SU-DHL-6 (cell line): Measurements from ENCODE around the gene CLEC16A.

ENCODE experiments used
- H2AFZ ChIP-seq: fragments of 200-600 bp; sonication (generic); 2 replicates; pipeline ENCODE4 v1.6.1; 2014; ENCODE audit warnings: low read depth, mild to moderate bottlenecking, moderate library complexity, mixed read lengths, antibody characterized with exemption, low read length; ENCODE audit not compliant: severe bottlenecking
- H3F3A ChIP-seq: fragments of 200-600 bp; shearing (Covaris generic); 2 replicates; pipeline ENCODE4 v1.6.0; 2016; ENCODE audit warnings: antibody characterized with exemption, mild to moderate bottlenecking; ENCODE audit not compliant: insufficient read depth
- H3K27ac ChIP-seq: fragments of 200-600 bp; sonication (generic); 2 replicates; pipeline ENCODE4 v1.5.1; 2016; ENCODE audit warnings: low read depth, mild to moderate bottlenecking, low read length, moderate library complexity, mixed read lengths
- H3K27me3 ChIP-seq: fragments of 200-600 bp; sonication (generic), shearing (Covaris generic); 2 replicates; pipeline ENCODE4 v1.6.0; 2014; ENCODE audit warnings: mild to moderate bottlenecking, low read length
- H3K36me3 ChIP-seq: fragments of 200-600 bp; sonication (generic); 2 replicates; pipeline ENCODE4 v1.6.1; 2014; ENCODE audit warnings: mild to moderate bottlenecking, low read length, mixed read lengths
- H3K4me2 ChIP-seq: fragments of 300-600, 200-600 bp; shearing (Covaris generic), sonication (generic); 2 replicates; pipeline ENCODE4 v1.6.0; 2014; ENCODE audit warnings: low read length, low read depth, mild to moderate bottlenecking; ENCODE audit not compliant: poor library complexity, severe bottlenecking
- H3K4me3 ChIP-seq: fragments of 200-600 bp; sonication (generic); 2 replicates; pipeline ENCODE4 v1.5.1; 2014; ENCODE audit warnings: antibody characterized with exemption, low read length, mild to moderate bottlenecking, mixed read lengths; ENCODE audit not compliant: insufficient read depth, poor library complexity, severe bottlenecking
- H3K79me2 ChIP-seq: fragments of 200-600 bp; sonication (generic); 2 replicates; pipeline ENCODE4 v1.6.1; 2014; ENCODE audit warnings: mild to moderate bottlenecking, low read length, moderate library complexity; ENCODE audit not compliant: insufficient read depth
- H3K9ac ChIP-seq: fragments of 200-600 bp; sonication (generic); 2 replicates; pipeline ENCODE4 v1.7.0; 2014; ENCODE audit warnings: mild to moderate bottlenecking, low read length
- H3K9me2 ChIP-seq: fragments of 200-600 bp; sonication (generic); replicated peaks from 2 replicates; pipeline ENCODE4 v1.6.1; 2014; ENCODE audit warnings: low read length; ENCODE audit not compliant: insufficient read depth
- H3K9me3 ChIP-seq: fragments of 200-600 bp; sonication (generic); 2 replicates; pipeline ENCODE4 v1.6.1; 2014; ENCODE audit warnings: low read length, mixed read lengths; ENCODE audit not compliant: insufficient read depth
- H4K20me1 ChIP-seq: fragments of 200-600 bp; sonication (generic); 2 replicates; pipeline ENCODE4 v1.6.1; 2014; ENCODE audit warnings: low read depth, mild to moderate bottlenecking, antibody characterized with exemption, low read length, moderate library complexity, mixed read lengths
- CTCF ChIP-seq: fragments of 200-600 bp; sonication (generic); IDR thresholded peaks from one replicate; pipeline ENCODE4 v1.5.1; 2017; ENCODE audit warnings: antibody characterized with exemption, mild to moderate bottlenecking, low read length, moderate library complexity; ENCODE audit not compliant: insufficient read depth, poor library complexity, severe bottlenecking
- EZH2phosphoT487 ChIP-seq: fragments of 200-600 bp; sonication (generic), shearing (Covaris generic); conservative IDR thresholded peaks from 2 replicates; pipeline ENCODE4 v1.6.1; 2018; ENCODE audit warnings: mild to moderate bottlenecking, antibody characterized with exemption, low read length, moderate library complexity, mixed read lengths

CLEC16A gene

GRCh38 chr16:11181242-11181898 is 237.0 kb downstream of the CLEC16A start:
- Histone ChIP-seq H4K20me1 (no peaks in the 10 kb centered on the region), H3K27ac (no peak overlapping the region), H3K9me3 (no peaks in the 10 kb centered on the region), H3K4me3 (no peak overlapping the region), H3K79me2 (no peaks in the 10 kb centered on the region), H2AFZ (no peak overlapping the region), H3K4me2 (no peak overlapping the region), H3K27me3 (no peaks in the 10 kb centered on the region), H3K9me2 (no peaks in the 10 kb centered on the region), H3K9ac (no peak overlapping the region), H3K36me3 (no peaks in the 10 kb centered on the region), H3F3A (no peaks in the 10 kb centered on the region)
- TF ChIP-seq EZH2phosphoT487 (no peak), CTCF (no peak)

- H3K79me2 ChIP-seq = no peaks in the 10 kb centered on the region
- no peak overlapping the region for H3K4me3 ChIP-seq
- H3K9me3 ChIP-seq = no peaks in the 10 kb centered on the region
- no peak overlapping the region for H2AFZ ChIP-seq
- H3K4me2 ChIP-seq = no peak overlapping the region
- H3K27ac ChIP-seq = no peak overlapping the region
- no peaks in the 10 kb centered on the region for H3K27me3 ChIP-seq
- H3K9ac ChIP-seq = no peak overlapping the region
- TF ChIP-seq CTCF = no peak
- TF ChIP-seq EZH2phosphoT487 = no peak
- H3K9me2 ChIP-seq = no peaks in the 10 kb centered on the region
- no peaks in the 10 kb centered on the region for H4K20me1 ChIP-seq
- no peaks in the 10 kb centered on the region for H3F3A ChIP-seq
- H3K36me3 ChIP-seq = no peaks in the 10 kb centered on the region
Measured at GRCh38 chr16:11181899-11182279, 237.5 kb downstream of the CLEC16A start.

- Histone ChIP-seq H3K9ac (no peak overlapping the region), H3K4me3 (no peak overlapping the region), H3K36me3 (no peaks in the 10 kb centered on the region), H3K9me3 (no peaks in the 10 kb centered on the region), H3F3A (no peaks in the 10 kb centered on the region), H3K27me3 (no peaks in the 10 kb centered on the region), H3K27ac (no peak overlapping the region), H3K9me2 (no peaks in the 10 kb centered on the region), H3K79me2 (no peaks in the 10 kb centered on the region), H2AFZ (no peak overlapping the region), H4K20me1 (no peaks in the 10 kb centered on the region), H3K4me2 (no peak overlapping the region)
- no peak for TF ChIP-seq EZH2phosphoT487
- TF ChIP-seq CTCF = no peak
Measured at GRCh38 chr16:11182411-11182810, 238.0 kb downstream of the CLEC16A start.
